ENCODE data around the gene TNFRSF13B.

The TNFRSF13B gene

GRCh38 chr17:16919663-16920627 is 52.0 kb downstream of the TNFRSF13B start:
- DNase-seq (ENCODE audit: low read depth), result no peak
- no peak overlapping the region for H3K4me3 ChIP-seq (ENCODE audit: low read depth, low read length)
- TF ChIP-seq, protein P1, sequence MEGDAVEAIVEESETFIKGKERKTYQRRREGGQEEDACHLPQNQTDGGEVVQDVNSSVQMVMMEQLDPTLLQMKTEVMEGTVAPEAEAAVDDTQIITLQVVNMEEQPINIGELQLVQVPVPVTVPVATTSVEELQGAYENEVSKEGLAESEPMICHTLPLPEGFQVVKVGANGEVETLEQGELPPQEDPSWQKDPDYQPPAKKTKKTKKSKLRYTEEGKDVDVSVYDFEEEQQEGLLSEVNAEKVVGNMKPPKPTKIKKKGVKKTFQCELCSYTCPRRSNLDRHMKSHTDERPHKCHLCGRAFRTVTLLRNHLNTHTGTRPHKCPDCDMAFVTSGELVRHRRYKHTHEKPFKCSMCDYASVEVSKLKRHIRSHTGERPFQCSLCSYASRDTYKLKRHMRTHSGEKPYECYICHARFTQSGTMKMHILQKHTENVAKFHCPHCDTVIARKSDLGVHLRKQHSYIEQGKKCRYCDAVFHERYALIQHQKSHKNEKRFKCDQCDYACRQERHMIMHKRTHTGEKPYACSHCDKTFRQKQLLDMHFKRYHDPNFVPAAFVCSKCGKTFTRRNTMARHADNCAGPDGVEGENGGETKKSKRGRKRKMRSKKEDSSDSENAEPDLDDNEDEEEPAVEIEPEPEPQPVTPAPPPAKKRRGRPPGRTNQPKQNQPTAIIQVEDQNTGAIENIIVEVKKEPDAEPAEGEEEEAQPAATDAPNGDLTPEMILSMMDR (IDR thresholded peaks at IDR 0.05; ENCODE audit: low read depth, low read length, missing control alignments), result no peak

- TF ChIP-seq, protein P1 (IDR thresholded peaks at IDR 0.05; ENCODE audit: low read depth, low read length, missing control alignments), result no peak
- no peak for DNase-seq (ENCODE audit: low read depth)
- no peak overlapping the region for H3K4me3 ChIP-seq (ENCODE audit: low read depth, low read length)
These were observed 53.5 kb downstream of the TNFRSF13B start for GRCh38 chr17:16918443-16918842.

- TF ChIP-seq, protein P1 (IDR thresholded peaks at IDR 0.05; ENCODE audit: low read depth, low read length, missing control alignments), result no peak
- no peak for DNase-seq (ENCODE audit: low read depth)
- no peak overlapping the region for H3K4me3 ChIP-seq (ENCODE audit: low read depth, low read length)
These were observed 54.1 kb downstream of the TNFRSF13B start for GRCh38 chr17:16917671-16918394.

- no peak for DNase-seq (ENCODE audit: low read depth)
- TF ChIP-seq, protein P1 (IDR thresholded peaks at IDR 0.05; ENCODE audit: low read depth, low read length, missing control alignments), result no peak
These were observed 55.4 kb downstream of the TNFRSF13B start for GRCh38 chr17:16916557-16916920.

DNA sequence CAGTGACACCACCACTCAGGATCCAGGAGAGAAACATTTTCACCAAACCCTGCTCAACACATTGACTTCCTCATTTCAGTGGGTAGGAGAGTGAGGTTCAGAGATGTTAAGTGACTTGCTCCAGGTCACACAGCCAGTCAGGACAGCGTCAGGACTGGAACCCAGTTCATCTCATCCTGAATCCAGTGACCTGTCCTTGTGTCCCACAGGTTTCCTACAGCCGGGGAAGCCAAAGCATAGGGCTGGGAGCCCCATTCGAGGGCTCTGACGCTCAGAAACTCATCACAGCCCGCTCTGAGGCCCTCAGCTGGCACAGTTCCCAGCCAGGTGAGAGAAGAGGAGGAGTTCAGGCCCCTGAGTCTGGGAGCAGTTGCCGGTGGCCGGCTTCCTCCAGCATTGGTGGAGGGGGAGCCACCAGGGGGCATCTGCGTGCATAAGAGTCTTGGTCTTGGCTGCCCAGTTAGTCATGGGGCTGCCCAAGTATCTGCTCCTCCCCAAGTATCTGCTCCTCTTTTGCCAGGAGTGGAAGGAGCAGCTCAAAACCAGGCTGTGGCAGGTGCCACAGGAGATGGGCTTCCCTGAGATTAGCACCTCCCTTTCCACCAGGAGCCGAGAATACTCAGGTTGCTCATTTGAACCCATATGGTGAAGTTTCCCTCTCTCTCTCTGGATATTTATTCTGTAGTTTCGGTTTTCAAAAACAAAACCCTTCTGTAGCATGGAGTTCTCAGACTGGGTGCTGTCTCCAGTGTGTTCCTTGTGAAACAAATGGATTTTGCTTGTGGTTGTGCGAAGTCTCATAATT is 56.0 kb downstream of the TNFRSF13B start:
- H3K4me3 ChIP-seq (ENCODE audit: low read depth, low read length), result no peak overlapping the region
- peak; percentile 46 for DNase-seq (ENCODE audit: low read depth)
- TF ChIP-seq, protein P1 (IDR thresholded peaks at IDR 0.05; ENCODE audit: low read depth, low read length, missing control alignments), result peak; percentile 81

More at GRCh38 chr17:16916557-16916920, 55.4 kb downstream of the TNFRSF13B start:
- H3K4me3 ChIP-seq (ENCODE audit: low read depth, low read length), result no peak overlapping the region

GRCh38 chr17:16913463-16913862 is 58.5 kb downstream of the TNFRSF13B start:
- no peak overlapping the region for H3K4me3 ChIP-seq (ENCODE audit: low read depth, low read length)
- TF ChIP-seq, protein P1 (IDR thresholded peaks at IDR 0.05; ENCODE audit: low read depth, low read length, missing control alignments), result no peak
- DNase-seq (ENCODE audit: low read depth), result no peak
